NOMO-1 (cell line): Measurements from ENCODE around the gene ZBTB42.

Experiments
- DNase-seq, 2 experiments: peaks; one replicate each; lab custom pipeline; 2025; ENCODE audit not compliant: unreplicated experiment in 2 of 2; lab: John Stamatoyannopoulos, UW

ZBTB42 gene

DNA sequence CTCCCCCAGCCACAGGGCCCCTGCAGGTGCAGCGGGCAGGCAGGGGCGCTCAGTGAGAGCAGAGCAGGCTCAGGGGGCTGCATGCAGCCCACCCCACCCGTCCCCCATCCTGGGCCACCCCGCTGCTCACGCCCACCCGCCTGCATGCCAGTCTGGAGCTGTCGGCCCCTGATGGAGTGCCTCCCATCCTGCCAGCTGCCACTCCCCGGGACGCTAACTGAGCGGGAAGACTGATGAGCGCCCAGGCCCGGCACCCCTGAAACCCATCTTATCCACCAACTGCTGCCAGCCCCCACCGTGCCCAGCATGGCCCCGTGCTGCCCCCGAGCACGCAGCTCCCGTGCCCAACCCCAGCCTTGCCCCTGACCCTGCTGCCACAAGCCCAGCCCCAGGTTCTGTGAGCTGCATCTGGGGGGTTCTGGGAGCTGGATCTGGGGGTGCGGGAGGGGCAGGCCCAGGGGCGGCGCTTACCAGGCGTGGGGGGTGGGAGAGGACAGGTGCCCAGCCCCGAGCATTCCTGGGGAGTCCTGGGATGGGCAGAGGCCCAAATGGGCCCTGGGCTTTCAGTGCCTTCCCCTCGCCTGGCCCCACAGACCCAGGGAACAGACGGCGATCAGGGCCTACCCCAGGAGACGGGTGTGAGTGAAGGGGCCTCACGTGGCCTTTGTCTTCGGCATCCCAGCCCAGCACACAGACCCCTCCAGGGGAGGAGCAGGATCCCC, 18.7 kb upstream of the ZBTB42 start:
- no peak for DNase-seq

DNA sequence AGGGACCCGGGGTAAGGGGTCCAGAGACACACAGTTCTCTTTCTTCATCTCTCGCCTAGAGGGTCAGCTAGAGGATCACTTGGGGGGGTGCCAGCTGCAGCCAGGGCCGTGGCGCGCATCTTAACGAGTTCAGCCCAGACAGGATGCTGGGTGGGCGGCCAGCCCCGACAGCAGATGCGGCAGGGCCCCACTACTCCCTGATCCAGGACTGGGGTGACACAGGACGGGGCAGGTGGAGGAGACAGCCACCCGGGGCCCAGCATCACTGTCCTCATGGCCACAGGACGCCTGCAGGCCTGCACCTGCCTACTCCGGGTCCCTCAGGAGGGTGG, 18.1 kb upstream of the ZBTB42 start:
- DNase-seq, result no peak

DNA sequence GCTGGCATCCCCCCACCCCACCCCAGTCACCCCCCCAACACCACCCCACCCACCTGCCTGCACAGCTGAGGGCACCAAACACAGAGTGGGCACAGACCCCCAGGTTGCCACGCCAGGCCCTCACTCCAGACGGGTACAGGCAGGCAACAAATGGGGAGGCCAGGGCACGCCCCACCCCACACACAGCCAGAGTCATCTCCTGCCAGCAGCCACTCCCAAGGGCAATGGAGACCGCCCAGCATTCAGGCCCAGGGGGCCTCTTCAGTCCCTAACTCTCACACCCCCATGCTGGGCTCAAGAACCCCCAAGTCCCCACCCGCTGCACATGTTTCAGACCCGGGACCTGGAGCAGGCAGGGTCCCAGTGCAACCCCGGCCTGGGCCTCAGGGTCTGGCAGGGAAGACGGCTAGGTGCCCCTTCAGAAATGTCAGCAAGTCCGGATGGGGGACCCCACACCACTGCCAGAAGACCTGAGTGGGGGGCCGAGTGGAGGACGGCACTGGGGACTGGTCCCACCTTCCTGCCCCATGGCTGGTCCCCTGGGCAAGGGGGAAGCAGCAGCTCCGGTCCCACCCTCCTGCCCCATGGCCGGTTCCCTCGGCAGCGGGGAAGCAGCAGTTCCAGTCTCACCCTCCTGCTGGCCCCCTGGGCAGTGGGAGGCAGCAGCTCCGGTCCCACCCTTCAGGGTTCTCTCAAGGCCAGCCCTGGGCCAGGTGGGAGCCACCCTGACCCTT, 17.2 kb upstream of the ZBTB42 start:
- no peak for DNase-seq

DNA sequence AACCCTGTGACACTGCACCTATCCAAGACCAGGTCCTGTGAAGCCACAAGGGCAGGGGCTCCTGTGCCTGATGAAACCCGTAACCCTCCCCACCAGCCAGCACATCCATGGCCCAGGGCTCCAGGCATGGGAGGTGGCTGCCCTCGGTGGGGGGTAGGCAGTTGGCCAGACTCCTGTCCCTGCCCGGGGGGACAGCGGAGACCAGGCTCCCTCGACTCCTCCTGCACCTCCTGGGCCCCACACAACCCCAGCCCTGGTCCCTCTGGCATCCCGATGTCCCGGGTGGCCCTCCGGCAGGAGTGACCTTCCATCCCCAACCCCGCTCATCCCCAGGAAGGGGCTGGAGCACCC, 16.7 kb upstream of the ZBTB42 start:
- no peak for DNase-seq

DNA sequence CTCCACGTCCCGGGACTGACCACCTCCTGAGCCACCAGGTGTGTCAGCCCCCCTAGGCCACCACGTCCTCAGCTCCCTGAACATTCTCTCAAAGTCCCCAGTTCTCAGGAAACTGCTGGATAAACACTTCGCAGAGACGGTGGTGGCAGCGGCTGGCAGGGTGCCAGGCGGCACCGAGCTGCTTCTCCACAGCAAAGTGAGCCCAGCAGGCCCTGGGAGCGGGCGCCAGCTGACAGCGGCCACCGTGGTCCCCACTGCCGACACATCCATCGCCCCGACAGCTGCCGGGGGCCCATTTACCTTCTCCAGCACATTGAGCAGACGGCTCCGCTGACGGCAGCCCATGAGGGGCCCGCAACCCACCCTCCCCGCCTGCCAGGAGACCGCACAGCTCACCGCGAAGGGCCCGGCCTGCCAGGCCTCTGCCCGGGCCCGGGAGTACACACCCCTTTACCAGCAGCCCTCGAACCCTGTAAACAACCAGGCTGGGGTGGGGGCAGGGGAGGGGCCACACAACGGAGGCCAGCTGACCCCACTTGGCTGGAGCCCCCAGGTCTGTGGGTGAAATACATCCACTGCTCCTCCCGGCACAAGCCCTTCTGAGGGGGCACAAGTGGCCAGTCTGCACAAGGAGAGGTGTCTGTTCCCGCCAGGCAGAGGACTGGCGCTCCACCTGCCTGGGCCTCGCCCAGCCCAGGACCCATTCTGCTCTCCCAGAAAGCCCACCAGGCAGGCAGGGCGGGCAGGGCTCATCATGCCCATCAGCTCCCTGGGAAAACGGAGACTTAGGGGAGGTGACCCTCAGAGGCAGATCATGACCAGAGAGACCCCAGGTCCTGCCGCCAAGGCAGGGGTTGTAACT, 15.8 kb upstream of the ZBTB42 start:
- DNase-seq, result no peak

DNA sequence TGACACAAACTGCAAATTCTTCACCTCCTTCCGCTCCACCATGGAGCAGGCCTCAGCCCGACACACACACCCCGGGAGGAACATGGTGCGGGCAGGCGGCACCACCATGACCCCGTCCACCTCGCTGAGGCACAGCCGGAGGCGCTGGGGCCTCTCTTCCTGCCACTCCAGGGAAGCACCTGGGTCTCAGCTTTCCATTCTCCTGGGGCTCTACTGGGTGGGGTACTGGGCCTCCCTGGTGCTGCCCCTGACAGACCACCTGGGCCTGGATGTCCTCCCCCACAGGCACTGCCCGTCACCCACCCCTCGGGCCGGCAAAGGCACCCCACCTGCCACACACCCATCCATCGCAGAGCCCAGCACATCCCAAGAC, 15.2 kb upstream of the ZBTB42 start:
- DNase-seq, result no peak

DNA sequence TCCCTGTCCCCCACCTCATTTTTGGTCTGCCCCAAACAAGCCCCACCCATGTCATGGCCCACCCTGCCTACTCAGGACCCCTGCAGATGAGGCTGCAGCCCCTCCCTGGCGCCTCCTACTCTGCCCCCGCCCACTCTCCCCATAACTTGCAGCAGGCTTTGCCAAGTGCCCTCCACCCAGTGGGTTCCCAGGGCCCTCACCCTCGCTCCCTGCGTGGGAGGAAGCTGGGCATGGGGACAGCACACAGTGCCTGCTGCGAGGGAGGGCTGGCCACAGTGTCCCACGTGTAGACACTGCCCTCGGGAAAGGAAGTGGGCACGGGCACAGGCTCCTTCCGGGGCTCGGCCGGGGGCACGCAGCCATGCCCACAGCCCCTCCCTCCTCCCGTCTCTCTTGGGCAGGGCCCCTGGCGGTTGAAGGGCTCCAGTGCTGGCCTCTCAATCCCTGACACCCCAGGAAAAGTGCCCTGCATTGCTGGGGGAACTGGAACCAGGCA, 14.8 kb upstream of the ZBTB42 start:
- DNase-seq, result no peak

DNA sequence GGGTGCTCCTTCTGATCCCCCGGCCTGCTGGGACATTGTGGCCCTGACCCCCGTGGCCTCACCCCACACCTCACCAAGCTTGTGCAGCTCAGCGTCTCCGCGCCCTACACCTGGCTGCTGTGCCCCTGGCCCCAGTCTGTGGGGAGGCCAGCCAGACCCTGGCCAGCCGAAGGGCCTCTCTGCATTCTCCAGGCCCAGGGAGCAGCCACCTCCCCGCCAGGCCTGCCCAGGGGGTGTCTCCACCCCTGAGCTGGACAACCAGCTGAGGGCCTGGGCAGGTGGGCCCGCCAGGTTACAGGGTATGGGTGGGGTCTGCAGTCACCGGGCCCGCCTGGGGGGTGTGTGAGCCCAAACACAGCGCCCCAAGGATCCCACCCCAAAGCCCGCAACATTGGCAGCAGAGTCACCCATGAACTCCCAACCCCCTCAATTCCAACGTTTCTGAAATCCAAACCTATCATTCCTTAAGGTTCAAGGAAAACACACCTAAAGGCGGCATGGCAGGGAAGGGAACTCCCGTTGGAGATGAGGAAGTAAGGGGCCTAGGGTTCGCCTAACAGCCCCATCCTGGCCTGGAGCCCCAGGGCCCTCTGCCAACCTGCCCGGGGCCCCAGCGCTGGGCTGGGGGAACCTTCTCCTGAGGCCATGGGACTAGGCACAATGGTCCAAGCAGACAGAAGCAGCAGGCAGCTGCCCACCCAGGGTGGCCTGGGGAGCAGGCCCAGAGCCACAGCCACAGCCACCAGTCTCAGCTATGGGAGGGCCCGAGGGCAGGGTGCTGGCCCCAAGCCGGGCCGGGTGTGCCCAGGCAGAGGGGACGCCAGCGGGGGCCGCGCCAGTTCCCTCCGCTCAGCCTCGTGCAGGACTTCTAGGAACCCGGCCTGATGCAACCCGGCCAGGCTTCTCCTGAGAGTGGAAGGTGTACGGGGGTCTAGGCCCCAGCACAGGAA, 13.9 kb upstream of the ZBTB42 start:
- DNase-seq, result no peak

DNA sequence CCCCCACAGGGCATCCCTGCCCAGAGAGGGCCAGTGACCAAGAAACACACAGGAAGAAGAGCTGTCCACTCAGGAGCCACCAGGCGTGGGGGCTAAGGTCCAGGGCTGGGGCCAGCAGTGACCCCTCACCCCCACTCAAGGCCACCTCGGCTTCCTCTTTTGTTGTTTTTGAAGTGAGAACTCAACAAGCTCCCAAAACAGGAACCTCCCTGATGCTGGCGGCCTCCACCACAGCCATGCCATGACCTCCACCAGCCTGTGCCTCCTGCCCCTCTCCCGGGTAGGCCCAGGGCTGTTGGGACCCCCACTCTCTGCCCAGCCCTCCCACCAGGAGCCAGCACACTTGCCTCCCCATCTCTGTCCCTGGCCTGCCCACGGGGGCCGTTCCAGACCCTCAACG, 13.2 kb upstream of the ZBTB42 start:
- peak in 1 of 2 experiments; percentile 20 for DNase-seq

DNA sequence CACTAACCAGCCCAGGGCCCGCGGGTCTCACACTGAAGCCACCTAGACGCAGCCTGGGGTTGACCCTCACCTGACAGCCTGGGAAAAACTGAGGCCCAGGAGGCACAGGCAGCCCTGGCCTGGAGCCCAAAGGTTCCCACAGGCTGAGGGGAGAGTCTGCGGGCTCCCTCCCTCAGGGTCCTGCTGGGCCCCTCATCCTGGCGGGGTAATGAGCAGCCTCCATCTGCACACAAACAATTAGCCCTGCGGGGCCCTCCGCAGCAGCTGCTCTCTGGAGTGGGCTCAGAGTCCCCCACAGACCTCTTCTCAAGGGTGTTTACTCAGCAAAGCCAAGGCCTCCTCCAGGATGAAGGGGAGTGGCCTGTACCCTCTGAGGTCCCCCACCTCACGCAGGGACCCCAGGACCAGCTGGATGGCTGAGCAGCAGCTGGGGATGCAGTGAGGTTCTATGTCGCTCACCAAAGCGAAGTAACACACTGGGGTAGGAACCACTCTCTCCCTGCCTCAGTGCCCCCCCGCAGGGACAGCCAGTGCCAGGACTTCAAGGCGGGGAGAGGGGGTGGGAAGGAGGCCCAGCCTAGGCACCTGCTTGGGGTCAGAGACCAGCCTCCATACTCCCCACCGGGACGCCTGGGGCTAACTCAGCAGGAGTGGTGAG, 12.6 kb upstream of the ZBTB42 start:
- DNase-seq, result no peak

DNA sequence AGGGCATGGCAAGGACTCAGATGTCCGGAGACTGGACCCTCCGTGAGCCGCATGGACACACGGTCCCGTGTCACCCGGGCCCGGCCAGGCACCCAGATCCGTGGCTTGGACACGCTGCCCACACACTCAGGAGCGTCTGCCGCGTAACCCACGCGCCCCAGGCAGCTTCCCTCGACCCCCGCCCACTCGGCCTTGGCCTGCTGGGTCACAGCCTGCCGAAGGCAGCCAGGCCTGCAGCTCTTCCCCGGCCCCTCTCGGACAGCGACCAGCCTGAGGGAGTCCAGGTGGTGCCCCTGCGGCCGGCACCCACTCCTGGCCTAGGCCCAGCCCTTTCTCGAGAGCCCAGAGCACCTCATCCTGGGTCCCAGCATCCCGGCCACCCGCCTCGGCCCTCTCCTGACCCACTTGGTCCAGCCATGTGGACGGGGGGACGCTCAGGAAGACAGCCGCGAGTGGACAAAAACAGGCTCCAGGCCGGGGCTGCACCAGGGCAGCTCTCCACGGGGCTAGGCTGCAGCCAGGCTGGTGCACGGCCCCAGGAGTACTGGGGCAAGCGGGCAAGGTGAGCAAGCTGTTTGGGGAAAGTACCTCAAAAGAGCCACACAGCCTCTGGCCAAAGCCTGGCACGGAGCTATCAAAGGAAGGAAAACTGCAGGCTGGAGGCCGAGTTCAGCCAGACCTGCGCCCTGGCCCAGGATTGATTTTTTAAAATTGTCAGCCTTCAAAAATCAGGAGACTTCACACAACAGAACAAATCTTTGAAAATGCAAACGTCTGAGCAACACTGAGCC, 11.8 kb upstream of the ZBTB42 start:
- DNase-seq, result no peak

DNA sequence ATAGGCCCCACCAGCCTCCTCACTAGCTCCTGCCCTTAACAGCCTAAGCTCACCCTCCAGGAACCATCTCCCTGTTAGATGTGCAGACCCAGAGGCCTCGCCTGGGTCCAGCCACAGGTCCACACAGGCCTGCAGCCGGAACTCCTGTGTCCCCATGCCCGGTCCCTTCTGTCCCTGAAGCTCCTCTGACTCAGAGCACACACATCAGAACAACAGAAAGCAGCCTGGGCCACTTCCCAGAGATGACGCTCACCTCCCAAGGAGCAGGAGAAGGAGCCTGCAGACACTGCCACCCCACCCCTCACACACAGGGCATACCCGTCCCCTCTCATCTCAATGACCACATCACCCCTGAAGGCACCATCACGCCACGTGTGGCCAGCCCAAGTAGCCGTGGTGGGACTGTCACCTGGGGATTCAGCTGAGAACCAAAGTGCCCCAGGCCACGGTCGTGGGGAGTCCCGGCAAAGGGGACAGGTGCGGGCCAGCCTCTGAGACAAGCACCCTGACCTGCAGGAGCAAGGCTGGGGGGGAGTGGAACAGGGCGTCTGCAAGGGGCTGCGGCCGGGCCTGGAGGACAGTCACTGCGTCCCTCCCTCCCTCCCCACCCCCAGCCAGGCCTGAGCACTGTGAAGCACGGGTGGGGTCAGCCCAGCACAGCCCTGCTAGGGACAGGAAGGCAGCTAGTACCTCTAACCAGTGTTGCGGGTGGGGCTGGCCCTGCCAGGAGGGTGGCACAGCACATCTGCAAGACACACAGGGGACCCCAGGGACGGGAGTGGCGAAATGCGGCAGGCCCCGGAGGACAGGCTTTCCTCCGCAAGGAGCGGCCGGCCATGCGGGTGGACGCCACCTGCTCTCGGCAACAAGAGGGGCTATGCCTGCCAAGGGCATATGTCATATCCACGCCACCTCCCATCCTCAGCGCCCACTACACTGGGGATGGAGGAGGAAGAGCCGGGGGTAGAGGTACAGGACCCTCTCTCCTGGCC, 10.9 kb upstream of the ZBTB42 start:
- DNase-seq, result no peak

DNA sequence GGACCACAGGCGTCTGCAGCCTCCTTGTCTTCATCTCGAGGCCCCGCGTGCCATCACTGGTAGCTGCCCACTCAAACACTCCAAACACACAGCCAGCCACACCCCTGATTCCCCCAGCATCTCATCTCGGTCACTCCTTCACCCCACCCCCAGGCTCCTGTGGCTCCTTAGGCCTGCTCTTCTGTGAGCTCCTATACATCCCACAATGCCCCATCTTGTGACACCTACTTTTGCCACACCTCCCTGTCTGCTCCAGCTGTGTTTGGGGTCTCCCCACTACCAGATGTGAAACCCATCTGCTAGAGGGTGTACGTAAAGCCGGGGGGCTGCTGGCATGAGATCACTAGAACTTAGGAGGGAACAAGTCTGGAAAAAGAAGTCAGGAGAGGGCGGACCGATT, 9.5 kb upstream of the ZBTB42 start:
- no peak for DNase-seq

DNA sequence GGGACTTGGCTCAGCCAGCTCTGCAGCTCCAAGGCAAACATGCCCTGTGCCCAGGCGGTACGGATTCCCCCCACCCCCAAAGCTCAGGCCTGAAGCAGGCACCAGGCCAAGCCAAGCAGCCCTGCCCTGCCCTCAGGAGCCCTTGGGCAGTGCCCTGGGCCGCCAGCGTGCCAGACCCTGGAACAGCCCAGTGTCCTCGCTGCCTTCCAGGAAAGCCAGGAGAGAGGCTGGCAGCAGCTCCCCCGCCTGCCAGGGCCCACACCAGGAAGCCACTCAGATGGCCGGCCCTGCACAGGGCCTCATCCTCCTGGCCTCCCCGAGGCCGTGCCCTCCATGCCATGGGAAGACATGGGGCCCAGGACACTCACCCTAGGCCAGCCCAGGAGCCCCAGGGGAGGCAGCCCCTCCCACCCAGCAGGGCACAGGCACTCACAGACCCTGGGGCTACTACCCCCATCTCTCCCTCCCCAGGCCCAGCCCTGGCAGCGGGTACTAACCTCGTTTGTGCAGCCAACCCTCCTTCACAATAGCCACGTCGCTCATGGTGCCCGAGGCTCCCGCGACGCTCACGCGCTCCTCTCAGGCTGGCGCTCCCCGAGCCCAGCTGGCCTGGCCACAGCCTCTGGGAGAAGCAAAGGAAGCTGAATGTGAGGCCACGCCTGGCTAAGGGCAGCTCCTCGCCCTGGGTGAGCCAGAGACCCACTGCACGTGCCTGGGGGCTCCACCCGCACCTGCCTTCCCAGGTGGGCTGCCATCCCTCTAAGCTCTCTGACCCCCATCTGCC, 8.6 kb upstream of the ZBTB42 start:
- no peak for DNase-seq

DNA sequence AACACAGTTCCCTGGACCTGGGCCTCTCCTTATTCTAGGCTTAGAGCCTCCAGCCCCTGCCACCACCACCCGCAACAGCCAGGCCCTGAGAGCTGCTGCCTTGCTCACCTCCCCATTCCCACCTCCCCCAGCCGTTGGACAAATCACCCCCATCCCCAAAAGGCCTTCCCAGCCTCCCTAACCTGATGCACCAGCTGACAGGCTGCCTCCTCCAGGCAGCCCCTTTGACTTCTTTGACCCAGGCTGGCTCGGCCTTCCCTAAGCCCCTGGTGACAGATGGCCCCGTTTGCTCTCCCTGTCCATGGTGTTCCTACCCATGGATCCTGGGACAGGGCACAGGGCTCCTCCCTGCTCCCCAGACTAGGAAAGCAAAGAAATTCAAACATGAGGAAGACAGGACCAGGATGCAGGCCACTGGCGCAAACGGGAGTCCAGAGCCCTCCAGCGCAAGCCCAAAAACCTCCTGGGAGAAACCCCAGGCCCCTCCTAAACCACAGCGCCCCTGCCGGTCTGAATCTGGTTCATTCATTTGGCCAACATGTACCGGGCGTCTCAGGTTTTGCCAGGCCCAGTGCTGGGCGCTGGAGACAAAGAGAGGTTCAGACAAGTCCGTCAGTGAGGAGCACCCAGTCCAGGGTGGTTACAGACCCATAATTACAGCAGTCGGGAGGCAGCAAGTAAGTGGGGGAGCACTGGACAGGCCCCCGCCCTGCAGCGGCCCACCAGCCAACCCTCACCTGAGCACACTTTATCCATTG, 7.8 kb upstream of the ZBTB42 start:
- DNase-seq, result no peak

DNA sequence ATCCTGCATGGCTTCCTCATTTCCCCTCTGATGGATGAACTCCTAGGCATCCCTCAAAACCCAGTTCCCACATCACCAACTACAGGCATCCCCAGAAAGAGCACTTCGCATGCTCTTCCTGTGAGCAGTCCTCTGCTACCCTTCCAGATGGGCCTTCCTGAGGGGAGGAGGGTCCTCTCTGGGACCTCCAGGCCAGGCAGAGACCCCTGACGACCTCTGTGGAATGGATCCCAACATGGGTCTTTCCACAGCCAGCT, 7.3 kb upstream of the ZBTB42 start:
- DNase-seq, result no peak

DNA sequence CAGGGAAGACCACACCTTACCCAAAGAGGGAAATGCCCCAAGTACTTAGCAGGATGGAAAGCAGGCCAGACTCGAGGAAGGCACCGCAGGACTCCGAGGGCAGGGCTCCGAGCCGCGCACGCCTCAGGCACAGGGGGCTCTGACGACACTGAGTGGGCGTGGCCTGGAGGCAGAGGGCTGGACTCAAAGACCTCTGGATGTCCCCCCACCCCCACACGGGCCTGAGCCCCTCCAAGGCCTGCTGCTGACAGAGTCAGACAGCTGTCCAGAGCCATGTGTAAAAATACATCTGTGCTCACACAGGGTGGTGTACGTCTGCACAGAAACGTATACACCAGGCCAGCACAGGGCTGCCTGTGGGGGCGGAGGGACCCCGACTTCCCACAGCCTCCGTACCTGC, 6.8 kb upstream of the ZBTB42 start:
- peak in 1 of 2 experiments; percentile 18 for DNase-seq
